NCI-H82 (cell line): Measurements from ENCODE around the gene JAG1.
A peak's percentile ranks its signal among the peaks of the same experiment; 100 is the strongest.

ENCODE experiments used
- DNase-seq: peaks from one replicate; lab custom pipeline; 2025; lab: John Stamatoyannopoulos, UW

The JAG1 gene

DNA sequence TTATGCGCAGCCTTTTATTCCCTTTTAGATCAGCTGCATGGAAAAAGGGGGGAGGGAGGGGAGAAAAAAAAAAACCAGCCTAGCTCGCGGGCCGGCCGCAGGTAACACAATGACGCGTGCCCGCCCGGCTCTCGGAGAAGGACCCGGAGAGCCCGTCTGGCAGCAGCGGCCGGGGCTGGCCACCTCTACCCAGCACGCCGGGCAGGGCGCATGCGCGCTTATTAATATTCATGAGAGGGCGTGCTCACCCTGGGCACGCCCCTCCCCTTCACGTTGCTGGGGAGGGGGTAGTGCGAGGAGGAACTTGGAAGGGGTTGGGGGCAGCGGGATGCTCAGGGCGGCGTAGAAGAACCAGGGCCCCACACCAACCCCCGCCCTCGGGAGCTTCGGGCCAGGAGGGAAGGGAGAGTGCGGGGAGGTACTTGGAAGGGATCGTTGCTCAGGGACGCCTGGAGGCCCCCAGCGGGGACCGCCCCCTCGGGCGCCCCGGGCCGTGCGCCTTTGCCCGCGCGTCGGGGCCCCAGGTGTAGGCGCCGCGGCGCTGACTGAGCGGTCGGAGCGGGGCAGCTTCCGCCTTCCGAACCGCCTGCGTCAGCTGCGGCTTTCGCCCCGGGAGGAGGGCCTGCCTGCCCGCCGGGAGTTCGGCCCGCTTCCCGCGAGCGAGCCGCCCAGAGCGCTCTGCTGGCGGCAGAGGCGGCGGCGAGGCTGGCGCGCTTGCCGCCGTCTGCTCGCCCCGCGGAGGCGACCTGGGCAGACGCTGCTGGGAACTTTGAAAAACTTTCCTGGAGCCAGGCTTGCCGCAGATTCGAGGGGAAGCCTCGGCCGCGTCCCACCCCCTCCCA, at the start of gene JAG1:
Gene JAG1, minus strand, starts transcription at position 158 of the 842 bp plus-strand sequence. CDS start 469 bp downstream, outside the sequence.
- peak; percentile 97 for DNase-seq

DNA sequence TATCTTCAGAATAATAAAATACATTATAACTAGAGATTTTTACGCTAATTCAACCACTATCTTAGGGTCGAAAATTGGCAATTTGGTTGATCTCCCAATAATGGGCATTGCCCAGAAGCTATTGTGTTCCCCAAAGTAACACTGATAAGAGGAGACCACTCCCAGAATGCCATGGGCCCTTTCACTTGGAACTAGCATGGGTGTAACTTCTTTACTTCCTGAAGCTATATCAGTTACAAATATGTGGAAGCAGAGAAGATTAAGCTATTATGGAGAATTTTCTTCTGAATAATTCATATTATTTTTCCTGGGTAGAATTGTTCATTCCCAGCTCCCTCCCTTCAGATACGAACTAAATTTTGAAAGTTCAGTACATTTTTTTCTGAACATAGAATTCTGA, 48.2 kb upstream of the JAG1 start:
- no peak for DNase-seq

DNA sequence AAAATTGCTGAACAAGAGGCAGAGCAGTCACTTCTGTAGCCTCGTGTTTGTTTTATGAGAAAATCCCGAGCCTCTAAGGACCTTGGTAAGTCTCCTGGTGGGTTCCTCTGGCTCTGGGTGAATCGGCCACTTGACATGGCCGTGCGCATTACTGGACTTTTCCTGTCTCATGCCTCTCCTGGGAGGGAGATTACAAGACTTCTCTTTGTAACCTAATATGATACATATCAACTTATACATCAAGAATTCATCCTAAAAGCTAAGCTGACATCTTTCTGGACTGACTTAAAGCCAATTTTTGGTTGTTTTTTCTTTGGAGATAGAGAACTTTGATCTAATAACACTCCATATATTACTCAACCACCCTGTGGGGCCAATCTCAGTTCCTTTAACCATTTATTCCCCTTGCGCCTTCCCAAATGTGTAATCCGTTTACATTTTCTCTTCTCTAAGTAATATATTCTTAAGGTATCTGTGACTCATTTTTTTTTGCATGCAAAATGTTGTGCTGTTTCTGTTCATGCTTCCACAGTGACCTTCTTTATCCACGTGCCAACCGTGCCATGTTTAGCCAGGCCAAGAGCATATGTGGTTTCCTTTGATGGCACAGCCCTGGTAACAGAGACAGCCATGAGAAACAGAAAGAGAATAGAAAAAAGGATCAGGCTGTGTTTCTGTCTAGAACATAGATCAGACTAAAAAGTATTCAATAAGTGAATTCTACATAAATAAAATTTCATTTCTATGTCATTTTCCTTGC, 47.5 kb upstream of the JAG1 start:
- no peak for DNase-seq

DNA sequence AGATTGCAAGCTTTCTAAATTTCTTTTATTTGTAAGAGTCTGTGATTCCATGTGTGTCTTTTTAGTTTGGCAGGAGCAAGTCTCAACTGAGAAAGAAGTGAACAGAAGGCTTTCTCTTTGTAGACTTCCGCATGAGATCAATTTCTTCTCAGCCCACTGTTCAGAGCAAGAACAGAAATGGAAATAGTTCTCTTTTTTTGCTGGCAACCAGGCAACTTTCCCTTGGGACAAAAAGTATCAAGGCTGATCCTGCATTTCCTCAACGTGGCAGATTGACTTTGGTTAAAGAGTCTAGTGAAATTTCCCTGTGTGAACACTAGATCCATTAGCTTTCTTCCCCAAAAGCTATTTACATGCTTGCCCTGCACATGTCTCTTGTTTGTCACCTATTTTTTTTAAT, 46.8 kb upstream of the JAG1 start:
- no peak for DNase-seq

DNA sequence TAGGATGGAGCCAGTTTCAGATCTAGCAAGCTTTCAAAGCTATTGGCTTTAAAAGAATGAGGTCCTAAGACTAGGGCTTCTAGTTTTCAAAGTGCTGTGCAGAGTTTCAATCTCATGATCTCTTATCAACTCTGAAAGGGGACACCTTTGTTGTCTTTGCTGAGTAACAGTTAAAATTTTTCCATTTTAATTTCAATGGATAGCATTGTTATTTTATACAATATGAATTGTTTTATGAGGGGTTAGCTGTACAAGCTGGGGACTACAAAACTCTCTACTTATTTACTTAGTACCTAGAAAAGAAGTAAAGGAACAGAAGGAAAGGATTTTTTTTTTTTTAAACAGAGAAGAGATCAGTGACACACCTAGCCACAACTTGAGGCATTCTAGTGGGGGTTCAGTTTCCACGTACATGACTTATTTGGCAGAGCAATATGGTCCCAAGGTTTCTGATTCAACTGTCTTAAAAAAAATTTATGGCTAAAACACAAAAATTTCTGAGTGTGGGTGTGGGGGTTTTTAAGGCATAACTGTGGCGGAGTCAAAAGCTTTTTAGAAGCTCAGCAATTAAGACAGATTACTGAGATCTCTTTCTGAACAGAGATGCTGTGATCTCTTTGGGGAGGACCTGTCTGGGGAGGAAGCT, 46.1 kb upstream of the JAG1 start:
- DNase-seq, result no peak

DNA sequence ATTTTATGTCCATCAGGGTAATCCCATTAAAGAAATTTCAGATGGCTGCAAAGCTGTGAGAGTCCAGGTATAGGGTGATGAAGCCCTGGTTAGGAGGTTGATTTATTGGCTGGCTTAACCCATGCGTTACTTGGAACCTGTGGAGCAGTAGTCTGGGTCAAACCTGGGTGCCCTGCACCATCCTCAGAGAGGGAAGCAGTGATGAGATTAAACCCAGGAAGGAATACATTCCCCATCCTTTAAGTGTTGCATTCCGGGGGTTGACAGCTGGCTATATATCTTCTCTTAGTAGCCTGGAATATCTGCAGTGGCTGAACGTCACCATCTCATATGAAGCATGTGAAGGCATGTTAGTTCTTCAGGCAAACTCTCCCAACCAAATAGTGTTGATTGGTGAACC, 44.9 kb upstream of the JAG1 start:
- DNase-seq, result peak; percentile 92

DNA sequence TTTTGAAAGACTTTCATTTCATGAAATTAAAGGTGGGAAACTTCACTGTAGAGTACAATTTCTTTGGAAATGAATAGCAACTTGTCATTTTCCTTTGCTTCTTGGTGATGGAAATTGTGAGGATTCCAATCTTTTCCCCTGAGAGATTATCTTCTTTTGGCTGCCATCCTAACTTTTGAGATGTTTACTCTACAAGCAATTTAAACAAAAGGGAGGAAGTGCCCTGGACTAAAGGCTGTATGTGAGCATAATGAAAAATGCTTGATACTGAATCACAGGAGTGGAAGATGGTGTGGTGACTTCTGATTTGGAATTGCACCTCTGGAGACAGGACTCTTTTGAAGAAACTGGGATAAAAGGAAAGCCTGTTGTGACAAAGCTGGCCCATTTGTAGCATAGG, 43.1 kb upstream of the JAG1 start:
- no peak for DNase-seq

DNA sequence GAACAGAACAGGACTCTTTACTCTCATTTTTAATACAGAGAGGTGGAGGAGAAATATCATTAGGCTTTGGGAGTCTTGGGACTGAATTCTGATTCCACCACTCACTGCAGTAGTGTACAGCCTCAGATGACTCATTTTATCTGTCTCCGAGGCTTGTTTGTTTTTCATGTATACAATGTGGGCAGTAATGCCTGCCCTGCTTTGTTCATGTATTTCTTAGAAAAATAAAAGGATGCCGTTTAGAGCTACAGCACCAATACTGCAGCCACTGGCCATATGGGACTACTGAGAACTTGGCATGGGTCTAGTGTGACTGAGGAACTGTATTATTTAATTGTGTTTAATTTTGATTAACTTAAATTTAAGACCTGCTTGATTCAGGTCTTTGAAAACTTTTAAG, 41.2 kb upstream of the JAG1 start:
- DNase-seq, result no peak

DNA sequence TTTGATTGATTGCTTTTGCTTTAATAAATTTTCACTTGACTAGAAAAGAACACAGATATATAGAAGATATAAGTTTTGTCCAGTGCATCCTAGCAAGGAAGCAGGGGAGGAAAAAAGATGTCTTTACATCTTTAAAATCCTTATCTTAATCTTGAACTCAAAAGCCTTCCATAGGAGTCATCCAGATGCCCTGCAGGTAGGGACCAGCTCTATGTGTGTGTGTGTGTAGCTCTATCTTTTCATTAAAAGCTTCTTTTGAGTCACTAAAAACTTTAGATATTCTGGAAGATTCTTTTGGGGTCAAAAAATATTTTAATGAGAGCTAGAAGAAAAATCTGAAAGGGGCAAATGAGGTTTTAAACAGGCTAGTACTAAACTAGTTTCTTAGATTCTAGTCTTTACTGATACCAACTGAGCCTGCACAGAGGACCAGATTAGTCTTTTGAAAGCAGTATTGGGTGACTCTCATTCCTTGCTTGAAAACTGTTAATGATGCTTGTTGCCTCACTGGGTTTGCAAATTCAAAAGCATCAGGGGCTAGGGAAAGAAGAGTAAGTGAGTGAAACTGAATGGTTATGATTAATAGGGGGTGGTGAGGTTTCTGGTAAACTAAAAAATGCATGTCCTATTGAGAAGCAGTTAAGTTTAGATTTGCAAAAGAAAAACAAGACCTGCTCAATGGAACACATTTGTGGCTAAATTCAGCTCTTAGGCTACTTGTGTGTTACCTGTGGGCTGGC, 40.6 kb upstream of the JAG1 start:
- no peak for DNase-seq

DNA sequence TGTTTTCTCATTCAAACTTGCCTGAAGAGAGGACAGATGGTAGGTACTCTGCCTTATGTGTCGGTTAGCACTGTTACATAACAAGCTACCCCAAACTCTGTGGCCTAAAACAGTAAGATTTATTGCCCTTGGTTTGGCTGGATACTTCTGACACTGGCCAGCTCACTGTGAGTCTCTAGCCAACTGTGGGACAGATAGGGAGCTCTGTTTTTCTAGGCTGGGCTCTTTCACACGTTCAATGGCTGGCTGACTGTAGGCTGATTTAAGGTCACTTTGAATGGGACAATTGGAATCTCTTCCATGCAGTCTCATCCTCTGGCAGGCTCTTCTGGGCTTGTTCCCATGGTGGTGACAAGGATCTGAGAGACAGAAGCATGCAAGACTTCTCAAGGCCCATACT, 39.4 kb upstream of the JAG1 start:
- no peak for DNase-seq

DNA sequence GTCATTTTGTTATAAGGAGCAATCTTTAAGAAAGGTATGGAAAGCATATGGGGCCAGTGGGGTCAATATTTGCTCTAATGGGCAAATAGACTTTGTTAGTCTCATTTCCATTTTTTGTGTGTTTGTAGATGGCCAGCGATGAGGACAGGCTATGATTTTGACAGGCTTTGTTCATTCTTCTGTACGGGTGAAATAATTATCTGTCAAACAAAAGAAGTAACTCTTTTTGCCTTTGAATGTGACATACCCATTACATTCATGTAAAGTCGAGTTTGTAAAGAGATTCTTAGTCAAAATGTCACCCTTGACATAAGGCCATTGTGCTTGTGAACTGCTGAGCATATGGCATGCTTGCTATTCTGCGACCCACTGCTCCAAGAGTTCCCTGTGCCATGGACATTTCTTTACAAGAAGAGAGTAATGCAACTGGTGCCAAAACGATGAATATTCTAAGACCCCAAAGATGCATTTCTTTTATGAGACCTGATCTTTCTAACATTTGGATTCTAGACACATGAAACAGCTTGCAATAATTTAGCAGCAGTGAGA, 38.2 kb upstream of the JAG1 start:
- DNase-seq, result no peak

DNA sequence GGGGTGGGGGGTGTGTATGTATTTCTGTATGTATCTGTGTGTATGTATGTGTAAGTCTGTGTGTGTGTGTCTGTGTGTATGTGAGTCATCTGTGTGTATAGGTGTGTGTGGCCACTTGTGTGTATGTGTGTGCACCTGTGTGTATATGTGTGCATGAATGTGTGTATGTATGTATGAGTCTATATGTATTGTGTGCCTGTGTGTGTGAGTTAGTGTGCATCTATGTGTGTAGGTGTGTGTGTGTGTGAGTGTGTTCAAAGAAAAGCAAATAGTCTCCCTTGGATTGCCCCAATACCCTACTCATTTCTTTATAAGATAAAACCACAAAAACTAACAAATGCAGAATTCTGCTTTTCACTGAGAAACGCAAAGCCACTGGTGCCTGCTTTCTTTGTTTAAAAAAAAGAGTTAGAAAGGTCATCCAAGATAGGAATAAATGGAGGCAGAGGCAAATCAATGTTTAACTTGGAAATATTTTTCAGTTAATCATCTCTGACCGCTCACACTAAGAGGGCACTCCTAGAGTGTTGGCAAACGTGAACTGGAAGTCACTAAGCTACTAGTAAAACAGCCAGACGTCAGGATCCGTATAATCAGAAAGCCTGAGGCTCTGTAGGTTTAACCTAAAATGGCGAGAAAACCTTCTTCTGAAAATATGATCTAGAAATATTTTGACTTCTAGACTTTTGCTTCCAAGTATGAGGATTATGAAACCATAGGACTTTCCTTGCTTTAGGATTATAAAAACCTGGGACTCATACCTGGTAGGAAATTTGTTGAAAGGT, 37.4 kb upstream of the JAG1 start:
- no peak for DNase-seq

DNA sequence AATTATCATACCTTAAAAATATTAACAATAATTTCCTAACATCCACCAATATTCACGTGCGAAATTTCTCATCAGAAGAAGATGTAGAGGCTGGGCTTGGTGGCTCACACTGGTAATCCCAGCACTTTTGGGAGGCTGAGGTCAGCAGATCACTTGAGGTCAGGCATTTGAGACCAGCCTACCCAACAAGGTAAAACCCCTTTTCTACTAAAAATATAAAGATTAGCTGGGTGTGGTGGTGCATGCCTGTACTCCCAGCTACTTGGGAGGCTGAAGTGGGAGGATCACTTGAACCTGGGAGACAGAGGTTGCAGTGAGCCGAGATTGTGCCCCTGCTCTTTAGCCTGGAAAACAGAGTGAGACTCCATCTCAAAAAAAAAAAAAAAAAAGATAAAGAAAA, 36.1 kb upstream of the JAG1 start:
- no peak for DNase-seq

DNA sequence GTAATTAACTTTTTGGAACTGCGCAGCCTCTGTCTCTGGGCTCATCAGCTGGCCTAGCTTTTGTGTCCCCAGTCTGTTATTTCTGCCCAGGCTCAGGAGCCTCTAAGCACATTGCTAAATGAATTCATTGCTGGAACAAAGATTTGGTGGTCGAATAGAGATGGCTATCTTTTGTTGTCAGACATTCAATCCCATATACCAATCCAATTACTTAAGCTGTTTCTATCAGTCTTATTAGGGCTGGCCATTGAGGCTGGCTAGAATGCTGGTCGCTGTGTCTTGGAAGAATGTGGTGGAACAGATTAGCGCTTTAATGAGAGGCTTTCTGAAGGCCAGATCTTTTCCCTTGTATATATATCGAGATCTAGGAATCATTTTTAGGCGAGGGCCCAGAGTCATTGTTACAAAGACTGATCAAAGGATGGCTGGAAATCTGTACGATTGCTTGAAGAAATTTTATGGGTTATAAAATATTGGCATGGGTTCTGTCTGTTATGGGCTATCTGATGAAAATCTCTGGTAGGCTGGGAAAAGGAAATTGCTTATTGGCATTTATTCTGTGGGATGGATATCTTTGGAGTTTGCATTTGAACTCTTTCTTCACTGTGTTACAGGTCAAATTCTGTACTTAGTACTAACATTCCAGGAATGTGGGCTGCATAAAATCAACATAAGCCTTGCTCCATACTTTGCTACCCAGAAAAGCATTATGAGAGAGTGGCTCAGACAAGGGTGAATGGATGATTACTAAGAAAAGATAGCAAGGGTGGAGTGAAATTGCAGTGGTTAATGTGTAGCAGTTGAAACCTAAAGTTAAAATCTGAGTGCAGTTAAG, 34.8 kb upstream of the JAG1 start:
- DNase-seq, result peak; percentile 93

DNA sequence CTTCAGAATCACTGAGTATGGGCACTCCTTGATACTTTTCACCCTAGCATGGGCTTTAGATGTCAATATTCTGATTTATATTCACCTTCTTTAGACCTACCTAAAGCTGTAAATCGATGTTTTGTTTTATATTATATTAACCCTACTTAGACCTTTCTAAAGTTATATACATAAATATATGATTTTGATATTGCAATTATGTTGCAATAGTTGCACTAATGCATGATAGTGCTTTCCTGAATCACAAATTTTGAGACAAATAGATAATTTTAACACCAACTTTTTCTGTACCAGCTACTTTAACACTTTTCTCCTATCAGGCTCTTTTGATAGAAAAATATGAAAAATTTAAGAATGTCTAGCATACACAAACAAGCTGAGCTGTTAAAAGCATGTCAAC, 34.0 kb upstream of the JAG1 start:
- DNase-seq, result no peak

DNA sequence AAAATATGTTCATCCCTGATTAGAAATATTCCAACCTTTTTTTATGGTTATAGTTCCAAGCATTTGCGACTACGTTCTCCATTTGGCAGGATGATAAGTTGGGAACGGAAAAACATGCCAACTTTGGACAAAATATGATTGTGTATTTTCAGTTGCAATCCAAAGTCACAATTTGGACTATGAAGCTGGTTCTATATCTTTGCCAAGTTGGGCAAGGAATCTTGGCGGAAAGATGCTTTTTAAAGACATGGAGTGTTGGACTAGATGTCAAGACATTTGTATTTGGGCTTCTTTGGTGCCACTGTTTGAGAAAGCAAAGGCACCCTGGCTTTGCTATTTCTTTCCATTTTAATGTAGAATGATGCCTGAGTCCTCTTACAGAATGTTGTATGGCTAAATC, 33.3 kb upstream of the JAG1 start:
- DNase-seq, result no peak

DNA sequence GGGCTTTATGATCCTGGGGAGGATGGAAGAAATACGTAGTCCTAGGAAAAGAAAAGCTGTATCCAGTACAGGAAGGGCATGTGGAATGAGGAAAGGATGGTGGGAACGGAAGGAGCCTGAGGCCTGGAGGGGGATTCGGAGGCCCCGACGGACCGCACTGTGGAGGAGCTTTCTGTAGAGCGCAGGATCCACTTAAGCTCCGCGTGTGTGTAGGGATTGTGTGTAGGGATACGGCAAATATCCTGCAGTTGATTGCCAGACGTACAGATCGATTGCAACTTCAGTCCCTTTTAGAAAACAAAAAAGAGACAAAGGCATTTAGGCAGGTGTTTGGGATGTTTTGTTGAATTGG, 32.6 kb upstream of the JAG1 start:
- no peak for DNase-seq

DNA sequence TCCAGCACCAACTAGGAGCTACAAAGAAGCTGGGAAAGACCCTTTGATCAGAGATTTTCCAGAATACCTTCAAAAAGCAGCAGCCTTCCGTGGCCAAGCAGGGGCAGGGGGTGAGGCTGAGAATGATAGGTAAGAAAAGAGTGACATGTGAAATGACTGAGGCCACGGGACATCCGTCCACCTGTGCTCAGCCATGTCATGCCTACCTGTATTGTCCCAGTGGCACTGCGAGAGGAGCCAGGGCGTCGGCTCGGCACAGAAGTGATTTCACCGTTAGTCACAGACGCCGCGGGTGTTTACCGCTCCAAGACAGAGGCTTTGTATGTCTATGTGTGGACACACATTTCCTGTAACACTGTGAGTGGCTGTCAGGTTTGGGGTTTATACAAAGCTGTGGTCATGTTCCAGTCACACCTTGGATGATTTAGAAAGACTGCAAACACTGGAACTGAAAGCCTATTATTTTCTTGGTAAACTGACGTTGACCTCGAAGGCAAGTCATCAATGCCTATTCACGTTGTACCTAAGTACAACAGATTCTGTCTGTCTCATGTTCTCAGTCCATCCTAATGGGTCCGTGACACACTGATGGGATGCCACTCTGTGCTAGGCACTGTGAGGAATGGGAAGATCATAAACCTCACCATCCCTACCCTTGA, 32.1 kb upstream of the JAG1 start:
- DNase-seq, result no peak

DNA sequence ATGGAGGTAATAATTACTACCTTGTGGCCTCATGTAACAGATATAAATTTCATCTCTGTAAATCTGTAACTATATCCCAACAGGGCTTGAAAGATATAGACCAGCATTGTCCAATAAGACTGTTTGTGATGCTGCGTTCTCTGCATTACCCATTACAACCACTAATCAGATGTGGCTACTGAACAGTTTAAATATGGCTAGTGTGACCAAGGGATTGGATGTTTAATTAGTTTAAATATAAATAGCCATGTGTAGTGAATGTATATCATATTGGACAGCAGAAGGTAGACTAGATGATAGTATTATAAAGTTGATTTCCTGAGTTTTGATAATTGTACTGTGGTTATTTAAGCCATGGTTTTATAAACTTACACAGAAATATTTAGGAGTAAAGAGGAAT, 27.8 kb upstream of the JAG1 start:
- DNase-seq, result peak; percentile 20

DNA sequence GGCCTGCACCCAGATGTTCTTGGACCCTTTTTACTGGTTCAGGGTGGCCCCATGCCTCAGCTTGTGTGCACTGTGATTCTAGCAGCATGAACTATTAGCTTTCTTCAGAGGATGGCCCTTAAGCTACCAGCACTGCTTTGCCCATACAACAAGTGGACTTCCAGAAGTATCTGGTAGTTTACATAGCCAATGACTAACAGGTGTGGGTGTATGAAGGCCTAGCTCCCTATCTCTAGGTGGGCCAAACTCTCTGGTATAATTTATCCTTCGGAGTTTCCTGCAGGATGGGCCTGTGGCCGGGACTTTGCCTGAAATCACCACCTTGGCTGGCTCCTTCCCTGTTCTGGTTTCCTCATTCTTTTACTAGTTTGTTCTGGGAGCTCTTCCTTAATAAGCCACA, 26.1 kb upstream of the JAG1 start:
- no peak for DNase-seq
